Endothelial cell of umbilical vein (primary cell): ENCODE results near the gene ACBD6. TPM values are rescaled to one million over a fixed set of nuclear protein-coding genes. Genes with fewer than 3 reads are reported as not detected.
A peak's percentile ranks its signal among the peaks of the same experiment; 100 is the strongest.

Source experiments
- BruUV-seq: library from RNA; stranded (reverse); fragments of 400-500 nt; replicated peaks from 2 replicates; lab custom pipeline; 2021; lab: Mats Ljungman, UMichigan
- CTCF ChIA-PET: fragments of 300-600, 350-600 bp; sonication (Branson Sonifier 250); formaldehyde crosslinking; loops from one replicate; lab custom pipeline; 2021; ENCODE audit warnings: antibody characterized with exemption, inconsistent platforms; lab: Charles Lee
- POLR2A ChIA-PET: fragments of 300-600, 350-600 bp; sonication (Branson Sonifier 250); formaldehyde crosslinking; loops from one replicate; lab custom pipeline; 2021; ENCODE audit warnings: antibody characterized with exemption, inconsistent platforms; lab: Charles Lee
- DNase-seq: peaks from one replicate; pipeline ENCODE4 v3.0.0-alpha.2; 2011; ENCODE audit warnings: low read depth, low spot score
- FAIRE-seq: peaks from 2 replicates; lab custom pipeline; 2011; peaks lifted over from hg19 to GRCh38; lab: Jason Lieb, UNC
- H2AFZ ChIP-seq: 2 replicates; pipeline ENCODE4 v1.6.0; 2012; ENCODE audit warnings: low read depth, low read length, control low read depth, inconsistent platforms
- H3K27ac ChIP-seq: 2 replicates; pipeline ENCODE4 v1.5.1; 2011; ENCODE audit warnings: low read depth, mild to moderate bottlenecking, control low read depth, low read length, moderate library complexity; ENCODE audit not compliant: insufficient read depth
- H3K27me3 ChIP-seq, 2 experiments: 2 replicates each; pipeline versions ENCODE4 v1.6.0 to v1.6.1; 2011; ENCODE audit warnings: low read length in 2 of 2, mixed read lengths in 1 of 2; ENCODE audit not compliant: control insufficient read depth in 2 of 2, insufficient read depth in 2 of 2
- H3K36me3 ChIP-seq, 2 experiments: 2 replicates in 1 of 2; 3 replicates in 1 of 2; pipeline ENCODE4 v1.5.1; 2011; ENCODE audit warnings: low read length in 2 of 2, mild to moderate bottlenecking in 1 of 2, moderate library complexity in 1 of 2; ENCODE audit not compliant: control insufficient read depth in 2 of 2, insufficient read depth in 2 of 2; ENCODE audit errors: extremely low read depth in 1 of 2
- H3K4me1 ChIP-seq: 3 replicates; pipeline ENCODE4 v1.5.1; 2011; ENCODE audit warnings: mild to moderate bottlenecking, low read length; ENCODE audit not compliant: control insufficient read depth, insufficient read depth; ENCODE audit errors: extremely low read depth
- H3K4me2 ChIP-seq: 2 replicates; pipeline ENCODE4 v1.6.1; 2011; ENCODE audit warnings: low read length, control low read depth, mixed read lengths; ENCODE audit not compliant: insufficient read depth
- H3K4me3 ChIP-seq, 3 experiments: fragments of 200-600 bp in 1 of 3; sonication (generic), shearing (Covaris generic) in 1 of 3; replicated peaks in 1 of 3; 2 replicates each; pipeline ENCODE4 v1.5.1; 2011 to 2016; ENCODE audit warnings: control low read depth in 3 of 3, low read length in 3 of 3, mild to moderate bottlenecking in 2 of 3, inconsistent platforms in 1 of 3, low read depth in 1 of 3, moderate library complexity in 1 of 3; ENCODE audit not compliant: insufficient read depth in 1 of 3
- H3K79me2 ChIP-seq: 2 replicates; pipeline ENCODE4 v1.6.0; 2012; ENCODE audit warnings: low read length, inconsistent platforms; ENCODE audit not compliant: control insufficient read depth, insufficient read depth
- H3K9ac ChIP-seq: replicated peaks from 2 replicates; pipeline ENCODE3; 2011; ENCODE audit warnings: low read length, control low read depth; ENCODE audit not compliant: insufficient read depth; ENCODE audit errors: extremely low read depth
- H3K9me1 ChIP-seq: replicated peaks from 3 replicates; pipeline ENCODE4 v1.6.0; 2011; ENCODE audit warnings: mild to moderate bottlenecking, low read length; ENCODE audit not compliant: control insufficient read depth, insufficient read depth; ENCODE audit errors: extremely low read depth
- H3K9me3 ChIP-seq: replicated peaks from 2 replicates; pipeline ENCODE4 v1.5.1; 2012; ENCODE audit warnings: low read length, inconsistent platforms; ENCODE audit not compliant: control insufficient read depth, insufficient read depth
- H4K20me1 ChIP-seq: replicated peaks from 2 replicates; pipeline ENCODE3; 2011; ENCODE audit warnings: mild to moderate bottlenecking, low read length; ENCODE audit not compliant: control insufficient read depth, insufficient read depth; ENCODE audit errors: extremely low read depth
- CTCF ChIP-seq, 2 donors: IDR thresholded peaks; 1 replicate in 1 of 2; 2 replicates in 1 of 2; pipeline ENCODE4 v1.5.1; 2011; ENCODE audit warnings: low read length in 2 of 2, mild to moderate bottlenecking in 2 of 2, moderate library complexity in 2 of 2, control low read depth in 1 of 2, inconsistent platforms in 1 of 2, low read depth in 1 of 2; ENCODE audit not compliant: insufficient read depth in 1 of 2; ENCODE audit errors: extremely low read depth in 1 of 2
- EZH2 ChIP-seq: IDR thresholded peaks from 2 replicates; pipeline ENCODE4 v1.6.1; 2012; ENCODE audit warnings: borderline replicate concordance, low read depth, mild to moderate bottlenecking, moderate library complexity, low read length, inconsistent platforms; ENCODE audit not compliant: severe bottlenecking
- FOS ChIP-seq: IDR thresholded peaks from 2 replicates; pipeline ENCODE4 v1.6.1; 2011; ENCODE audit warnings: mild to moderate bottlenecking, low read length, moderate library complexity, borderline replicate concordance; ENCODE audit not compliant: insufficient read depth
- MYC ChIP-seq: IDR thresholded peaks from one replicate; pipeline ENCODE4 v1.6.1; 2011; ENCODE audit warnings: mild to moderate bottlenecking, low read depth, low read length
- POLR2A ChIP-seq: IDR thresholded peaks from 2 replicates; pipeline ENCODE4 v1.6.1; 2012; ENCODE audit warnings: low read depth, mild to moderate bottlenecking, control low read depth, low read length
- POLR2AphosphoS5 ChIP-seq: IDR thresholded peaks from 2 replicates; pipeline ENCODE4 v1.6.1; 2012; ENCODE audit warnings: low read depth, mild to moderate bottlenecking, control low read depth, low read length, moderate library complexity; ENCODE audit not compliant: insufficient read depth
- dilution Hi-C: fragments of 300-500 bp; cut with MboI; formaldehyde crosslinking; loops from one replicate; pipeline ENCODE4 v1.15.0; 2019; ENCODE audit warnings: low sequenced_read_pairs; ENCODE audit not compliant: extremely low pct_ligation_motif_present
- intact Hi-C: fragments of 100-400 bp; cut with micrococcal nuclease; formaldehyde crosslinking; loops from one replicate; pipeline ENCODE4 v1.10.0; 2022
- polyA plus RNA-seq, 4 experiments: library from polyadenylated mRNA; depleted of rRNA in 3 of 4; stranded (reverse) in 3 of 4; unstranded in 1 of 4; fragments of >200 nt; gene quantifications; 2 replicates each; pipeline versions ENCODE4 v1.2.1 to v1.2.3, GENCODE V29; 2011 to 2012; ENCODE audit warnings: missing spikeins in 1 of 4
- total RNA-seq: library from RNA; stranded (reverse); gene quantifications from 2 replicates; pipeline ENCODE4 v1.2.3, GENCODE V29; 2021

The ACBD6 gene
- total and polyA plus RNA-seq, 2 donors (not counting 3 experiments of a cell fraction or from before 2014, with no cell fraction given), result 55.6 to 56.4 TPM

DNA sequence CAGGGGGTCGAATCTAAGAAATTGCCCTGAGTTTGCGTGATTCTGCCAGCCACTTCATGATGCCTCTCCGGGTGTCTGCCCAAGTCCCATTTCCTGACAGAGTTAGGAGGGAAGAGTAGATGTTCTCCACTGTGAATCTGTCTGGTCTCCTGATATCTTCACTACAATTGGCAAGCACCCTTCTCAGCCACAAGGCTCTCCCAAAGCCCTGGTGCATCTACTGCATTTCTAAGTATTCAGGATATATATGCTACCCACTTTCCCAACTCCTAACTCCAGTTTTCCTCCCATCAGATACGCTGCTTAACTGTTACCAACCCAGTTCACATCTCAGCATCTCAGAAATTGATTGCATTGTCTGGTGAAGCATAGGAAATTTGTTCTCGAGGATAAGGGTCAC lies 30.5 kb upstream of the ACBD6 start:
- Histone ChIP-seq H3K4me2 (no peak overlapping the region), H3K36me3 (no peaks in the 10 kb centered on the region), H3K9me1 (no peaks in the 10 kb centered on the region), H3K27ac (no peak overlapping the region), H3K4me1 (peaks cover 20% of the 10 kb centered on the region), H2AFZ (peak overlapping the region; percentile 55), H3K4me3 (no peak overlapping the region), H3K9ac (no peak overlapping the region), H3K9me3 (no peaks in the 10 kb centered on the region), H4K20me1 (no peaks in the 10 kb centered on the region), H3K27me3 (peaks cover 6 to 13% of the 10 kb centered on the region in 2 experiments), H3K79me2 (no peaks in the 10 kb centered on the region)
- intact Hi-C loops, result loop anchor here (1.0 to 5.0 kb wide), 6 partner anchors 17 to 634 kb away; partner anchors contain the start of gene IER5
- TF ChIP-seq CTCF (IDR thresholded peaks at IDR 0.05; ENCODE audit: extremely low read depth in 1 of 2, insufficient read depth in 1 of 2, low read depth in 1 of 2, low read length in 2 of 2), result no peak
- no peak for TF ChIP-seq POLR2A
- no peak for TF ChIP-seq EZH2
- dilution Hi-C loops, result no loop called here
- CTCF ChIA-PET, result interaction anchor here (0.6 to 14.3 kb wide), 13 partner anchors 9 to 610 kb away, joined by 3 to 247 read pairs (median 4); partner anchors contain the start of gene ACBD6
- no TSS peak for BruUV-seq
- FAIRE-seq, result no peak
- no peak for DNase-seq
- POLR2A ChIA-PET, result no interaction called here

- FAIRE-seq, result peak; percentile 88
Observed at GRCh38 chr1:180530501-180530900, 28.1 kb upstream of the ACBD6 start.

More at GRCh38 chr1:180530501-180530900, 28.1 kb upstream of the ACBD6 start:
- Histone ChIP-seq H3K4me2 (peak overlapping the region; percentile 54), H2AFZ (peak overlapping the region; percentile 96), H3K79me2 (no peaks in the 10 kb centered on the region), H3K27me3 (no peaks in the 10 kb centered on the region), H3K9ac (no peak overlapping the region), H3K4me1 (peaks cover 27% of the 10 kb centered on the region), H4K20me1 (no peaks in the 10 kb centered on the region), H3K4me3 (no peak overlapping the region), H3K27ac (peak overlapping the region; percentile 32), H3K9me1 (no peaks in the 10 kb centered on the region), H3K9me3 (no peaks in the 10 kb centered on the region), H3K36me3 (no peaks in the 10 kb centered on the region)
- intact Hi-C loops, result loop anchor here (1.0 to 5.0 kb wide), 6 partner anchors 10 to 637 kb away; partner anchors contain the start of genes IER5 and XPR1
- peak; percentile 80 for DNase-seq
- CTCF ChIA-PET, result interaction anchor here (1.3 to 14.3 kb wide), 5 partner anchors 9 to 351 kb away, joined by 3 to 247 read pairs (median 9); no protein-coding TSS in a partner anchor
- POLR2A ChIA-PET, result no interaction called here
- dilution Hi-C loops, result no loop called here
- TF ChIP-seq POLR2AphosphoS5 (peak; percentile 47), POLR2A (peak; percentile 25), FOS (no peak), MYC (no peak)
- BruUV-seq, result no TSS peak
